ENCODE measurements around the gene JMY.
A peak's percentile ranks its signal among the peaks of the same experiment; 100 is the strongest.
"Not testable (repeated sequence)": the region's sequence is repeated elsewhere in the genome, so short reads cannot be mapped to it uniquely, and the experiment has no call there.

Gene JMY

GRCh38 chr5:79236970-79237739 lies 1.2 kb downstream of the JMY start:
- peak; percentile 23 for DNase-seq

GRCh38 chr5:79237740-79238560 lies 2.0 kb downstream of the JMY start:
- no peak for DNase-seq

- DNase-seq = no peak
These were observed 4.6 kb downstream of the JMY start for GRCh38 chr5:79240561-79240960.

- peak; percentile 14 for DNase-seq
These were observed 5.6 kb downstream of the JMY start for GRCh38 chr5:79241535-79241979.

GRCh38 chr5:79242242-79243039 lies 6.5 kb downstream of the JMY start:
- DNase-seq = no peak

- DNase-seq = no peak
These were observed 7.3 kb downstream of the JMY start for GRCh38 chr5:79243224-79243623.

- DNase-seq = not testable (repeated sequence)
These were observed 18.1 kb downstream of the JMY start for GRCh38 chr5:79254067-79254466.

GRCh38 chr5:79255786-79256557 lies 20.0 kb downstream of the JMY start:
- peak; percentile 53 for DNase-seq

GRCh38 chr5:79256563-79256962 lies 20.6 kb downstream of the JMY start:
- no peak for DNase-seq

GRCh38 chr5:79257314-79257713 lies 21.4 kb downstream of the JMY start:
- no peak for DNase-seq

GRCh38 chr5:79258801-79259200 lies 22.9 kb downstream of the JMY start:
- no peak for DNase-seq

GRCh38 chr5:79259383-79259782 lies 23.5 kb downstream of the JMY start:
- no peak for DNase-seq

GRCh38 chr5:79259810-79260209 lies 23.9 kb downstream of the JMY start:
- no peak for DNase-seq

GRCh38 chr5:79261897-79262296 lies 26.0 kb downstream of the JMY start:
- DNase-seq = no peak

- DNase-seq = no peak
These were observed 27.4 kb downstream of the JMY start for GRCh38 chr5:79263290-79263689.

GRCh38 chr5:79267180-79267579 lies 31.2 kb downstream of the JMY start:
- no peak for DNase-seq

GRCh38 chr5:79269733-79270166 lies 33.8 kb downstream of the JMY start:
- no peak for DNase-seq

GRCh38 chr5:79273341-79273740 lies 37.4 kb downstream of the JMY start:
- no peak for DNase-seq

- DNase-seq = no peak
These were observed 48.9 kb downstream of the JMY start for GRCh38 chr5:79284846-79285245.

- DNase-seq = no peak
These were observed 49.4 kb downstream of the JMY start for GRCh38 chr5:79285285-79285684.

GRCh38 chr5:79285833-79286232 lies 49.9 kb downstream of the JMY start:
- DNase-seq = no peak

GRCh38 chr5:79287380-79287779 lies 51.4 kb downstream of the JMY start:
- DNase-seq = no peak

Measured in fibroblast of upper back skin (primary cell).